Activated naive CD4-positive, alpha-beta T cell treated with anti-CD3 and anti-CD28 coated beads, Interleukin-2, amount 50 U/mL, for 72 hours (primary cell): ENCODE data around the gene MAEL. TPM values are rescaled to one million over a fixed set of nuclear protein-coding genes. Genes with fewer than 3 reads are reported as not detected.

Experiments
- ATAC-seq, 2 donors: fragments of 150-1000 bp; cut with Tn5 transposase; 2 replicates each; pipeline ENCODE4 v1.10.0; 2021; ENCODE audit warnings: mild to moderate bottlenecking in 2 of 2, moderate library complexity in 2 of 2
- DNase-seq, 2 donors: peaks; one replicate each; pipeline ENCODE4 v3.0.0; 2021 to 2022; ENCODE audit warnings: low spot score in 2 of 2
- H3K27ac Mint-ChIP-seq, 2 donors: one replicate each; pipeline ENCODE4 v1.8.0; 2022; ENCODE audit warnings: mild to moderate bottlenecking in 2 of 2, mixed read lengths in 2 of 2
- H3K36me3 Mint-ChIP-seq, 2 donors: one replicate each; pipeline ENCODE4 v1.8.0; 2022; ENCODE audit warnings: mixed read lengths in 2 of 2
- H3K9me3 Mint-ChIP-seq, 2 donors: one replicate each; pipeline ENCODE4 v1.8.0; 2022; ENCODE audit warnings: mixed read lengths in 2 of 2
- total RNA-seq, 2 donors: library from RNA; stranded (reverse); gene quantifications; one replicate each; pipeline ENCODE4 v1.2.3, GENCODE V29; 2022

The MAEL gene
- total RNA-seq, 2 donors from 2014 or later = not detected

DNA sequence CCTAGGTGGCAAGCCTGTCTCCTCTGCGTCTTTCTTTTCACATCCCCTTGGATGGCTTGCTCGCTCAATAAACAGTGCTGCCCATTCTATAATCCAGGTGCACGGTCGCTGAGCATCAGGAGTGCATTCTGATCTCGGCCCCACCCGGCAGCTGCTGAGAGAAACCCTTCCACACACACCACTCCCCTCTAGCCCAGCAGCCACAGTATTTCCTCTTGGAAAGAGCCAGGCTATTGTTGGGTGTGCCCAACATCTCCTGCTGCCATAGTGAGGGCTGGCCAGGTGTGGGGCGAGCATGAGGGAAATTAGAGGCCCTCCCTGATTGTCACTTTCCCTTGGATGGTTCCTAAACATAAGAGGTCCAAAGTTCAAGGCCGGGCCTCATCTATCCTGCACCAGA is 76.4 kb downstream of the MAEL start:
- Mint-ChIP-seq H3K9me3 (no peaks in the 10 kb centered on the region), H3K36me3 (no peaks in the 10 kb centered on the region), H3K27ac (no peak overlapping the region)
- DNase-seq (no peak), ATAC-seq (no peak)

- Mint-ChIP-seq H3K36me3 (no peaks in the 10 kb centered on the region), H3K27ac (no peak overlapping the region), H3K9me3 (no peaks in the 10 kb centered on the region)
- ATAC-seq = peak; percentile 88 to 95
- peak; percentile 80 to 88 for DNase-seq
Measured at GRCh38 chr1:167066333-167067122, 77.4 kb downstream of the MAEL start.

- DNase-seq = no peak
Measured at GRCh38 chr1:167067904-167068303, 78.8 kb downstream of the MAEL start.

DNA sequence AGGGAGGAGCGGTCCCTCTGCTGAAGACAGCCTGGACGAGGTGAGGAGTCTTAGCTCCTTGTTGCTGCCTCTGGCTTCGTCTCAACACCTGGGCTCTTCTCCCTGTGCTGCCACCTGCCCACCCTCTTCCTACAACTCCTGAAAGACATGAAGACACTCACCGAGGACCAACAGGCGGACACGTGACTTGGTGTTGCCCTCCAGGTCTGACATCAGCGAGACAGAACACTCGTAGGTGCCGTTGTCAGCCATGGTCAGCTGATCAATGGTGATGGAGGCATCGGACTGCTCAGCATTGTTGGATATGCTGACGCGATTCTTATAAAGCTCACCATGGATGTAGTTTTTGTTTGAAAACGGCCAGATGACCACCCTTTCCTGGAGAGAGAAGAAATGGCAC is 79.7 kb downstream of the MAEL start:
- Mint-ChIP-seq H3K27ac (no peak overlapping the region), H3K9me3 (no peaks in the 10 kb centered on the region), H3K36me3 (no peaks in the 10 kb centered on the region)
- ATAC-seq = no peak
- peak in 1 of 2 donors; percentile 49 for DNase-seq

More at GRCh38 chr1:167067904-167068303, 78.8 kb downstream of the MAEL start:
- ATAC-seq = no peak
- no peaks in the 10 kb centered on the region for H3K36me3 Mint-ChIP-seq
- H3K27ac Mint-ChIP-seq = no peak overlapping the region
- H3K9me3 Mint-ChIP-seq = no peaks in the 10 kb centered on the region

GRCh38 chr1:167071286-167071685 is 82.2 kb downstream of the MAEL start:
- DNase-seq (peak in 1 of 2 donors; percentile 37), ATAC-seq (no peak)
- H3K27ac Mint-ChIP-seq = no peak overlapping the region
- H3K36me3 Mint-ChIP-seq = no peaks in the 10 kb centered on the region
- peaks cover 0 to 6% of the 10 kb centered on the region in 2 donors for H3K9me3 Mint-ChIP-seq

Other genes starting within 250 kb of the MAEL start
- 10 to 100 TPM; 32.3 to 43.0 TPM for gene POGK, start 149.8 kb upstream of the MAEL start, total RNA-seq
- 10 to 100 TPM; 13.6 to 23.6 TPM for gene TADA1, start 113.0 kb upstream of the MAEL start, total RNA-seq
- gene ILDR2, start 13.7 kb upstream of the MAEL start, total RNA-seq = 10 to 100 TPM; 10.2 to 14.6 TPM
- gene GPA33, start 101.1 kb downstream of the MAEL start, total RNA-seq = under 1 TPM; 0.20 to 0.76 TPM
- gene STYXL2, start 104.8 kb downstream of the MAEL start, total RNA-seq = not detected
- 10 to 100 TPM; 32.0 to 32.1 TPM for gene POU2F1, start 231.6 kb downstream of the MAEL start, total RNA-seq